SK-N-SH treated with all-trans-retinoic acid at 6 μM for 48 hours (cell line): ENCODE measurements around the gene PAK1IP1.
"Not testable (repeated sequence)": the region's sequence is repeated elsewhere in the genome, so short reads cannot be mapped to it uniquely, and the experiment has no call there.

Experiments
- ATAC-seq: fragments of 200-7000 bp; cut with Tn5 transposase; 3 replicates; pipeline ENCODE4 v1.9.1; 2020; ENCODE audit warnings: mild to moderate bottlenecking, moderate library complexity
- ARNTL ChIP-seq: fragments of 450-650 bp; formaldehyde crosslinking; IDR thresholded peaks from 2 replicates; pipeline ENCODE4 v1.5.0; 2020; ENCODE audit warnings: low read depth, mild to moderate bottlenecking, moderate library complexity, borderline replicate concordance
- BACH2 ChIP-seq: fragments of 250-450 bp; sonication (Bioruptor Pico); IDR thresholded peaks from 2 replicates; pipeline ENCODE4 v1.9.0; 2021; ENCODE audit warnings: mild to moderate bottlenecking, borderline replicate concordance
- CSDC2 ChIP-seq: fragments of 250-450 bp; sonication (Bioruptor Pico); IDR thresholded peaks from 2 replicates; pipeline ENCODE4 v1.5.0; 2020; ENCODE audit warnings: mild to moderate bottlenecking, moderate library complexity
- ESRRG ChIP-seq: fragments of 250-450 bp; sonication (Bioruptor Pico); IDR thresholded peaks from 2 replicates; pipeline ENCODE4 v1.6.1; 2021; ENCODE audit warnings: mild to moderate bottlenecking
- GLIS3 ChIP-seq: fragments of 250-450 bp; sonication (Bioruptor Pico); IDR thresholded peaks from 2 replicates; pipeline ENCODE4 v1.5.0; 2020; ENCODE audit warnings: mild to moderate bottlenecking, moderate library complexity
- ISL1 ChIP-seq: fragments of 250-450 bp; sonication (Bioruptor Pico); IDR thresholded peaks from 2 replicates; pipeline ENCODE4 v2.1.2; 2022; ENCODE audit warnings: mild to moderate bottlenecking, moderate library complexity
- OSR1 ChIP-seq: fragments of 250-450 bp; sonication (Bioruptor Pico); IDR thresholded peaks from 2 replicates; pipeline ENCODE4 v1.8.0; 2022; ENCODE audit warnings: moderate library complexity, mild to moderate bottlenecking, inconsistent platforms
- PPARA ChIP-seq: fragments of 250-450 bp; sonication (Bioruptor Pico); IDR thresholded peaks from 2 replicates; pipeline ENCODE4 v1.5.0; 2020; ENCODE audit warnings: mild to moderate bottlenecking, borderline replicate concordance
- SNAI2 ChIP-seq: fragments of 250-450 bp; sonication (Bioruptor Pico); IDR thresholded peaks from 2 replicates; pipeline ENCODE4 v1.5.0; 2020; ENCODE audit warnings: mild to moderate bottlenecking, moderate library complexity
- TCF4 ChIP-seq: fragments of 250-450 bp; sonication (Bioruptor Pico); IDR thresholded peaks from 2 replicates; pipeline ENCODE4 v1.8.0; 2021; ENCODE audit warnings: mild to moderate bottlenecking, moderate library complexity, borderline replicate concordance
- TOX ChIP-seq: fragments of 250-450 bp; sonication (Bioruptor Pico); IDR thresholded peaks from 2 replicates; pipeline ENCODE4 v1.8.0; 2021; ENCODE audit warnings: mild to moderate bottlenecking, moderate library complexity, borderline replicate concordance
- ZC3H10 ChIP-seq: fragments of 250-450 bp; sonication (Bioruptor Pico); IDR thresholded peaks from 2 replicates; pipeline ENCODE4 v1.5.1; 2021; ENCODE audit warnings: mild to moderate bottlenecking, moderate library complexity
- ZFP3 ChIP-seq: fragments of 250-450 bp; sonication (Bioruptor Pico); IDR thresholded peaks from 2 replicates; pipeline ENCODE4 v1.5.0; 2020; ENCODE audit warnings: mild to moderate bottlenecking, moderate library complexity
- ZFP30 ChIP-seq: fragments of 450-650 bp; formaldehyde crosslinking; IDR thresholded peaks from 2 replicates; pipeline ENCODE4 v1.5.0; 2022; ENCODE audit warnings: mild to moderate bottlenecking, moderate library complexity
- ZNF565 ChIP-seq: fragments of 450-650 bp; formaldehyde crosslinking; conservative IDR thresholded peaks from 2 replicates; pipeline ENCODE4 v1.5.0; 2020; ENCODE audit warnings: low read depth, mild to moderate bottlenecking, moderate library complexity
- ZNF70 ChIP-seq: fragments of 450-650 bp; formaldehyde crosslinking; IDR thresholded peaks from 2 replicates; pipeline ENCODE4 v1.5.0; 2020; ENCODE audit warnings: mild to moderate bottlenecking, moderate library complexity
- ZNF8 ChIP-seq: fragments of 450-650 bp; formaldehyde crosslinking; IDR thresholded peaks from 2 replicates; pipeline ENCODE4 v1.5.0; 2020; ENCODE audit warnings: mild to moderate bottlenecking, moderate library complexity
- TF ChIP-seq, protein P1 (sequence below): fragments of 250-450 bp; sonication (Bioruptor Pico); IDR thresholded peaks from 2 replicates; pipeline ENCODE4 v1.5.1; 2021; ENCODE audit warnings: mild to moderate bottlenecking, moderate library complexity
- TF ChIP-seq, protein P2 (sequence below): fragments of 250-450 bp; sonication (Bioruptor Pico); IDR thresholded peaks from 2 replicates; pipeline ENCODE4 v1.5.1; 2020; ENCODE audit warnings: low read depth, mild to moderate bottlenecking, moderate library complexity
- TF ChIP-seq, protein P3 (sequence below): fragments of 250-450 bp; sonication (Bioruptor Pico); IDR thresholded peaks from 2 replicates; pipeline ENCODE4 v1.8.0; 2020; ENCODE audit warnings: mild to moderate bottlenecking, moderate library complexity, borderline replicate concordance
- TF ChIP-seq, protein P4 (sequence below): fragments of 250-450 bp; sonication (Bioruptor Pico); IDR thresholded peaks from 2 replicates; pipeline ENCODE4 v1.8.0; 2021; ENCODE audit warnings: low read depth, mild to moderate bottlenecking, moderate library complexity, borderline replicate concordance

The PAK1IP1 gene

DNA sequence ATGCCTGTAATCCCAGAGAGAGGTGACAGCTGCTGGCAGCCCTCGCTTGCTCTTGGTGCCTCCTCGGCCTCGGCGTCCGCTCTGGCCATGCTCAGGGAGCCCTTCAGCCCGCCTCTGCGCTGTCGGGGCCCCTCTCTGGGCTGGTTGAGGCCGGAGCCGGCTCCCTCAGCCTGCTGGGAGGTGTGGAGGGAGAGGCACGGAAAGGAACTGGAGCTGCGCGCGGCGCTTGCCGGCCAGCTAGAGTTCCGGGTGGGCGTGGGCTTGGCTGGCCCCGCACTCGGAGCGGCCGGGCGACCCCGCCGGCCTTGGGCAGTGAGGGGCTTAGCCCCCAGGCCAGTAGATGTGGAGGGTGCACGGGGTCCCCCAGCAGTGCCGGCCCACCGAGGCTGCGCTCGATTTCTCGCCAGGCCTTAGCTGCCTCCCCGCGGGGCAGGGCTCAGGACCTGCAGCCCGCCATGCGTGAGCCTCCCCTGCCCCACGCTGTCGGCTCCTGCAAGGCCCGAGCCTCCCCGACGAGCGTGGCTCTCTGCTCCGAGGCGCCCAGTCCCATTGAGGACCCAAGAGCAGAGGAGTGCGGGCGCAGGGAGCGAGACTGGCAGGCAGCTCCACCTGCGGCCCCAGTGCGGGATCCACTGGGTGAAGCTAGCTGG, 34.9 kb upstream of the PAK1IP1 start (continued):
- TF ChIP-seq, protein P1, sequence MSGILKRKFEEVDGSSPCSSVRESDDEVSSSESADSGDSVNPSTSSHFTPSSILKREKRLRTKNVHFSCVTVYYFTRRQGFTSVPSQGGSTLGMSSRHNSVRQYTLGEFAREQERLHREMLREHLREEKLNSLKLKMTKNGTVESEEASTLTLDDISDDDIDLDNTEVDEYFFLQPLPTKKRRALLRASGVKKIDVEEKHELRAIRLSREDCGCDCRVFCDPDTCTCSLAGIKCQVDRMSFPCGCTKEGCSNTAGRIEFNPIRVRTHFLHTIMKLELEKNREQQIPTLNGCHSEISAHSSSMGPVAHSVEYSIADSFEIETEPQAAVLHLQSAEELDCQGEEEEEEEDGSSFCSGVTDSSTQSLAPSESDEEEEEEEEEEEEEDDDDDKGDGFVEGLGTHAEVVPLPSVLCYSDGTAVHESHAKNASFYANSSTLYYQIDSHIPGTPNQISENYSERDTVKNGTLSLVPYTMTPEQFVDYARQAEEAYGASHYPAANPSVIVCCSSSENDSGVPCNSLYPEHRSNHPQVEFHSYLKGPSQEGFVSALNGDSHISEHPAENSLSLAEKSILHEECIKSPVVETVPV (CRISPR knock-in tag) = no peak
- TF ChIP-seq, protein P2, sequence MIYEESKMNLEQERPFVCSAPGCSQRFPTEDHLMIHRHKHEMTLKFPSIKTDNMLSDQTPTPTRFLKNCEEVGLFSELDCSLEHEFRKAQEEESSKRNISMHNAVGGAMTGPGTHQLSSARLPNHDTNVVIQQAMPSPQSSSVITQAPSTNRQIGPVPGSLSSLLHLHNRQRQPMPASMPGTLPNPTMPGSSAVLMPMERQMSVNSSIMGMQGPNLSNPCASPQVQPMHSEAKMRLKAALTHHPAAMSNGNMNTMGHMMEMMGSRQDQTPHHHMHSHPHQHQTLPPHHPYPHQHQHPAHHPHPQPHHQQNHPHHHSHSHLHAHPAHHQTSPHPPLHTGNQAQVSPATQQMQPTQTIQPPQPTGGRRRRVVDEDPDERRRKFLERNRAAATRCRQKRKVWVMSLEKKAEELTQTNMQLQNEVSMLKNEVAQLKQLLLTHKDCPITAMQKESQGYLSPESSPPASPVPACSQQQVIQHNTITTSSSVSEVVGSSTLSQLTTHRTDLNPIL = no peak
- no peak for TF ChIP-seq SNAI2
- no peak for TF ChIP-seq TCF4 (CRISPR knock-in tag)
- no peak for TF ChIP-seq ARNTL (CRISPR knock-in tag)
- TF ChIP-seq ZFP3 = no peak
- TF ChIP-seq OSR1 (CRISPR knock-in tag) = no peak
- TF ChIP-seq TOX (CRISPR knock-in tag) = no peak
- TF ChIP-seq CSDC2 = no peak
- no peak for TF ChIP-seq ZFP30
- TF ChIP-seq, all 23 proteins: peak for 0

DNA sequence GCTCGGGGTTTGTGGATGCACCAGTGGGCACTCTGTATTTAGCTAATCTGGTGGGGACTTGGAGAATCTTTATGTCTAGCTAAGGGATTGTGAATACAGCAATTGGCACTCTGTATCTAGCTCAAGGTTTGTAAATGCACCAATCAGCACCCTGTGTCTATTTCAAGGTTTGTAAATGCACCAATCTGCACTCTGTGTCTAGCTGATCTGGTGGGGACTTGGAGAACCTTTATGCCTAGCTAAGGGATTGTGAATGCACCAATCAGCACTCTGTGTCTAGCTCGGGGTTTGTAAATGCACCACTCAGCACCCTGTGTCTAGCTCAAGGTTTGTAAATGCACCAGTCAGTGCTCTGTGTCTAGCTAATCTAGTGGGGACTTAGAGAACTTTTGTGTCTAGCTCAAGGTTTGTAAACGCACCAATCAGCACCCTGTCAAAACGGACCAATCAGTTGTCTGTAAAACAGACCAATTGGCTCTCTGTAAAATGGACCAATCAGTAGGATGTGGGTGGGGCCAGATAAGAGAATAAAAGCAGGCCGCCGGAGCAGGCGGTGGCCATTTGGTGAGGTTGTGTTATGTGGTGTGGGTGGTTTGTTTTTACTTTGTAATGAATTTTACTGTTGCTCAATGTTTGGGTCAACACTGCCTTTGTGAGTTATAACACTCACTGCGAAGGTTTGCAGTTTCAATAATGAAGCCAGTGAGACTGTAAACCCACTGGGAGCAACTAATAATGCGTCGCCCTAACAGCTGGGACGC, 34.2 kb upstream of the PAK1IP1 start:
- not testable (repeated sequence) for ATAC-seq

DNA sequence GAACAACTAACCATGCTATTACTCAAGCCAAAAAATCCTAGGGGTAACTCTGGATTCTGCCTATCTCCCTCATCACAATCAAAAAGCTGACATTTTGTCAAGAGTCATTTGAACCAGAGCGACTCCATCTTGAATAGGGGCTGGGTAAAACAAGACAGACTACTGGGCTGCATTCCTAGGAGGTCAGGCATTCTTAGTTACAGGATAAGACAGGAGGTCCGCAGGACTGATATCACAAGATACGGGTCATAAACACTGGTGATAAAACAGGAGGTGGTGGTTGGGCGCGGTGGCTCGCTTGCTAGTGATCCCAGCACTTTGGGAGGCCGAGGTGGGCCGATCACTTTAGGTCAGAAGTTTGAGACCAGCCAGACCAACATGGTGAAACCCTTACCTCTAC, 32.6 kb upstream of the PAK1IP1 start:
- no peak for ATAC-seq

DNA sequence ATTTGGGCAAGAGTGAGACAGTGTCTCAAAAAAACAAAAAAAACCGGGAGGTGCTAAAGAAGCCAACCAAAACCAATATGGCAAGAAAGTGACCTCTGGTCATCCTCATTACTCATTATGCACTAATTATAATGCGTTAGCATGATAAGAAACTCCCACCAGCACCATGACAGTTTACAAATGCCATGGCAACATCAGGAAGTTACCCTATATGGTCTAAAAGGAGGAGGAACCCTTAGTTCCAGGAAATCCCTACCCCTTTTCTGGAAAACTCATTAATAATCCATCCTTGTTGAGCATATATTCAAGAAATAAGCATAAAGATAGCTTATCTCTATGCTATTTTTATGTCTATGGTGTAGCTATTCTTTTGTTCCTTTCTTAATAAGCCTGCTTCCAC, 32.0 kb upstream of the PAK1IP1 start:
- TF ChIP-seq GLIS3 (no peak), ESRRG (CRISPR knock-in tag) (no peak), ZNF8 (CRISPR knock-in tag) (no peak), ZNF565 (CRISPR knock-in tag) (no peak), ZFP3 (no peak), ARNTL (CRISPR knock-in tag) (no peak), SNAI2 (no peak), TOX (CRISPR knock-in tag) (no peak), ZC3H10 (no peak), BACH2 (no peak), PPARA (no peak), ZNF70 (no peak), ISL1 (CRISPR knock-in tag) (no peak), ZFP30 (no peak), TCF4 (CRISPR knock-in tag) (no peak), OSR1 (CRISPR knock-in tag) (no peak)
- TF ChIP-seq, protein P3, sequence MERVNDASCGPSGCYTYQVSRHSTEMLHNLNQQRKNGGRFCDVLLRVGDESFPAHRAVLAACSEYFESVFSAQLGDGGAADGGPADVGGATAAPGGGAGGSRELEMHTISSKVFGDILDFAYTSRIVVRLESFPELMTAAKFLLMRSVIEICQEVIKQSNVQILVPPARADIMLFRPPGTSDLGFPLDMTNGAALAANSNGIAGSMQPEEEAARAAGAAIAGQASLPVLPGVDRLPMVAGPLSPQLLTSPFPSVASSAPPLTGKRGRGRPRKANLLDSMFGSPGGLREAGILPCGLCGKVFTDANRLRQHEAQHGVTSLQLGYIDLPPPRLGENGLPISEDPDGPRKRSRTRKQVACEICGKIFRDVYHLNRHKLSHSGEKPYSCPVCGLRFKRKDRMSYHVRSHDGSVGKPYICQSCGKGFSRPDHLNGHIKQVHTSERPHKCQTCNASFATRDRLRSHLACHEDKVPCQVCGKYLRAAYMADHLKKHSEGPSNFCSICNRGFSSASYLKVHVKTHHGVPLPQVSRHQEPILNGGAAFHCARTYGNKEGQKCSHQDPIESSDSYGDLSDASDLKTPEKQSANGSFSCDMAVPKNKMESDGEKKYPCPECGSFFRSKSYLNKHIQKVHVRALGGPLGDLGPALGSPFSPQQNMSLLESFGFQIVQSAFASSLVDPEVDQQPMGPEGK (CRISPR knock-in tag) = no peak
- TF ChIP-seq, protein P1 (CRISPR knock-in tag) = no peak
- TF ChIP-seq, protein P4, sequence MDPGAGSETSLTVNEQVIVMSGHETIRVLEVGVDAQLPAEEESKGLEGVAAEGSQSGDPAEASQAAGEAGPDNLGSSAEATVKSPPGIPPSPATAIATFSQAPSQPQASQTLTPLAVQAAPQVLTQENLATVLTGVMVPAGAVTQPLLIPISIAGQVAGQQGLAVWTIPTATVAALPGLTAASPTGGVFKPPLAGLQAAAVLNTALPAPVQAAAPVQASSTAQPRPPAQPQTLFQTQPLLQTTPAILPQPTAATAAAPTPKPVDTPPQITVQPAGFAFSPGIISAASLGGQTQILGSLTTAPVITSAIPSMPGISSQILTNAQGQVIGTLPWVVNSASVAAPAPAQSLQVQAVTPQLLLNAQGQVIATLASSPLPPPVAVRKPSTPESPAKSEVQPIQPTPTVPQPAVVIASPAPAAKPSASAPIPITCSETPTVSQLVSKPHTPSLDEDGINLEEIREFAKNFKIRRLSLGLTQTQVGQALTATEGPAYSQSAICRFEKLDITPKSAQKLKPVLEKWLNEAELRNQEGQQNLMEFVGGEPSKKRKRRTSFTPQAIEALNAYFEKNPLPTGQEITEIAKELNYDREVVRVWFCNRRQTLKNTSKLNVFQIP (CRISPR knock-in tag) = no peak
- TF ChIP-seq, protein P2 = no peak
- ATAC-seq = no peak

More for the DNA sequence above, 32.6 kb upstream of the PAK1IP1 start:
- TF ChIP-seq ZFP30 (no peak), BACH2 (no peak), ZNF565 (CRISPR knock-in tag) (no peak)
- TF ChIP-seq, protein P1 (CRISPR knock-in tag) = no peak
- TF ChIP-seq, all 23 proteins: peak for 0

DNA sequence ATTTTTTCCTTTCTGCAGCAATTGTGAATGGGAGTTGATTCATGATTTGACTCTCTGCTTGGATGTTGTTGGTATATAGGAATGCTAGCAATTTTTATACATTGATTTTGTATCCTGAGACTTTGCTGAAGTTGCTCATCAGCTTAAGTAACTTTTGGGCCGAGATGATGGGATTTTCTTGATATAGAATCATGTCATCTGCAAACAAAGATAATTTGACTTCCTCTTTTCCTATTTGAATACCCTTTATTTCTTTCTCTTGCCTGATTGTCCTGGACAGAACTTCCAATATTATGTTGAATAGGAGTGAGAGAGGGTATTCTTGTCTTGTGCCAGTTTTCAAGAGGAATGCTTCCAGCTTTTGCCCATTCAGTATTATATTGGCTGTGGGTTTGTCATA, 29.2 kb upstream of the PAK1IP1 start:
- not testable (repeated sequence) for ATAC-seq
